ENCODE data around the gene MLYCD. TPM values are rescaled to one million over a fixed set of nuclear protein-coding genes. Genes with fewer than 3 reads are reported as not detected.
A peak's percentile ranks its signal among the peaks of the same experiment; 100 is the strongest.

The MLYCD gene
- total RNA-seq, 1 donor from 2014 or later, result 50.4 TPM

DNA sequence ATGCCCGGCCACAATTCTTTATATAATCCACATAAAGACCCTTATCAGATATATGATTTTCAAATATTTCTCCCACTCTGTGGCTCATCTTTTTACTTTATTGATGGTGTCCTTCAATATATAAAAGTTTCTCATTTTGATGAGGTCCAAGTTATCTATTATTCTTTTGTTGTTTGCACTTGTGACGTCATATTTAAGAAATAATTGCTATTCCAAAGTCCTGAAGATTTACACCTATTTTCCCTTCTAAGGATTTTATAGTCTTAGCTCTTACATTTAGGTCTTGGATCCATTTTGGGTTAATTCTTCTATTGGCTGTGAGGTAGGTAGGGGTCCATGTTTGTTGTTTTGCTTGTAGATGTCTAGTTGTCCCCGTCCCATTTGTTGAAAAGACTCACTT is 3.0 kb upstream of the MLYCD start:
- H3K9me3 ChIP-seq (replicated peaks), result peaks cover 20% of the 10 kb centered on the region
- no peak overlapping the region for H3K27ac ChIP-seq (replicated peaks)
- H3K27me3 ChIP-seq (ENCODE audit: low read depth), result no peaks in the 10 kb centered on the region
- H3K4me1 ChIP-seq, result peaks cover 25% of the 10 kb centered on the region
- no peak overlapping the region for H3K4me3 ChIP-seq
- H3K36me3 ChIP-seq, result no peaks in the 10 kb centered on the region
- DNase-seq, result no peak
- intact Hi-C loops (cut with micrococcal nuclease), result no loop called here
- TF ChIP-seq, protein P1, sequence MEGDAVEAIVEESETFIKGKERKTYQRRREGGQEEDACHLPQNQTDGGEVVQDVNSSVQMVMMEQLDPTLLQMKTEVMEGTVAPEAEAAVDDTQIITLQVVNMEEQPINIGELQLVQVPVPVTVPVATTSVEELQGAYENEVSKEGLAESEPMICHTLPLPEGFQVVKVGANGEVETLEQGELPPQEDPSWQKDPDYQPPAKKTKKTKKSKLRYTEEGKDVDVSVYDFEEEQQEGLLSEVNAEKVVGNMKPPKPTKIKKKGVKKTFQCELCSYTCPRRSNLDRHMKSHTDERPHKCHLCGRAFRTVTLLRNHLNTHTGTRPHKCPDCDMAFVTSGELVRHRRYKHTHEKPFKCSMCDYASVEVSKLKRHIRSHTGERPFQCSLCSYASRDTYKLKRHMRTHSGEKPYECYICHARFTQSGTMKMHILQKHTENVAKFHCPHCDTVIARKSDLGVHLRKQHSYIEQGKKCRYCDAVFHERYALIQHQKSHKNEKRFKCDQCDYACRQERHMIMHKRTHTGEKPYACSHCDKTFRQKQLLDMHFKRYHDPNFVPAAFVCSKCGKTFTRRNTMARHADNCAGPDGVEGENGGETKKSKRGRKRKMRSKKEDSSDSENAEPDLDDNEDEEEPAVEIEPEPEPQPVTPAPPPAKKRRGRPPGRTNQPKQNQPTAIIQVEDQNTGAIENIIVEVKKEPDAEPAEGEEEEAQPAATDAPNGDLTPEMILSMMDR (IDR thresholded peaks at IDR 0.05; ENCODE audit: borderline replicate concordance), result no peak

DNA sequence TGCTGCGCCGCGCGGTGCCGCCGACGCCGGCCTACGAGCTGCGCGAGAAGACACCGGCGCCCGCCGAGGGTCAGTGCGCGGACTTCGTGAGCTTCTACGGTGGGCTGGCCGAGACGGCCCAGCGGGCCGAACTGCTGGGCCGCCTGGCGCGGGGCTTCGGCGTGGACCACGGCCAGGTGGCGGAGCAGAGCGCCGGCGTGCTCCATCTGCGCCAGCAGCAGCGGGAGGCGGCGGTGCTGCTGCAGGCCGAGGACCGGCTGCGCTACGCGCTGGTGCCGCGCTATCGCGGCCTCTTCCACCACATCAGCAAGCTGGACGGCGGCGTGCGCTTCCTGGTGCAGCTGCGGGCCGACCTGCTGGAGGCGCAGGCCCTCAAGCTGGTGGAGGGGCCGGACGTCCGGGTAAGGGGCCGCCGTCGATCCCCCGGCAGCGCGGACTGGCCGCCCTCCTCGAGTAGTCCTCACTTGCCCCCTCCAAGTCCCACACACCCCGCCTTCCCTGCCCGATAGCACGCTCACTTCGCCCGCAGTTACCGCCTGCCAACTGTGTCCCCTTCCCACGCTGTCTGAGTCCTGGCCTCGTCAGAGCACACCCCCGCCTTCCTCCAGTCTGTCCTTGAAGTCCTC is 470 bp downstream of the MLYCD start:
- Histone ChIP-seq H3K9me3 (replicated peaks) (no peaks in the 10 kb centered on the region), H3K4me1 (peaks cover 58% of the 10 kb centered on the region), H3K27ac (replicated peaks) (peak overlapping the region; percentile 99), H3K27me3 (ENCODE audit: low read depth) (no peaks in the 10 kb centered on the region), H3K36me3 (no peaks in the 10 kb centered on the region), H3K4me3 (peak overlapping the region; percentile 90)
- intact Hi-C loops (cut with micrococcal nuclease), result no loop called here
- TF ChIP-seq, protein P1 (IDR thresholded peaks at IDR 0.05; ENCODE audit: borderline replicate concordance), result no peak
- peak; percentile 49 for DNase-seq

DNA sequence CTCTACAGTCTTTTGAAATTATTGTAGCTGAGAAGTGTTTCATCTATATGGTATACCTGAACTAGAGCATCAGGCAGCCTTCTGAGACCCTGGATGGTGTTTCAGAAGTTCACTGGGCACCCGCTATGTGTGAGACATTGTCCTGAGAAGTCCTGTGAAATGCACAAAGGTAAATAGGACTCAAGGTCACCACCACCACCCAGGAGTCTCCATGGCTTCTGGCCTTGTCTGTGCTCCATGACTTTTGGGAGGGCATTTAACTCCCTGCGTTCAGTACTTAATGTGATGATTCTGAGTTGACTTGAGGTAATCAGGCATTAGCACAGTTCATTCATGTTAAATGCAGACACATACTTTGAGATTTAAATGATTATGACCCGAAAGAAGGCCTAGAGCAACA is 1.1 kb downstream of the MLYCD start:
- DNase-seq, result no peak
- H3K36me3 ChIP-seq, result no peaks in the 10 kb centered on the region
- TF ChIP-seq, protein P1 (IDR thresholded peaks at IDR 0.05; ENCODE audit: borderline replicate concordance), result no peak
- H3K4me3 ChIP-seq, result peak overlapping the region; percentile 90
- peaks cover 64% of the 10 kb centered on the region for H3K4me1 ChIP-seq
- H3K27ac ChIP-seq (replicated peaks), result peak overlapping the region; percentile 99
- intact Hi-C loops (cut with micrococcal nuclease), result no loop called here
- no peaks in the 10 kb centered on the region for H3K27me3 ChIP-seq (ENCODE audit: low read depth)
- no peaks in the 10 kb centered on the region for H3K9me3 ChIP-seq (replicated peaks)

DNA sequence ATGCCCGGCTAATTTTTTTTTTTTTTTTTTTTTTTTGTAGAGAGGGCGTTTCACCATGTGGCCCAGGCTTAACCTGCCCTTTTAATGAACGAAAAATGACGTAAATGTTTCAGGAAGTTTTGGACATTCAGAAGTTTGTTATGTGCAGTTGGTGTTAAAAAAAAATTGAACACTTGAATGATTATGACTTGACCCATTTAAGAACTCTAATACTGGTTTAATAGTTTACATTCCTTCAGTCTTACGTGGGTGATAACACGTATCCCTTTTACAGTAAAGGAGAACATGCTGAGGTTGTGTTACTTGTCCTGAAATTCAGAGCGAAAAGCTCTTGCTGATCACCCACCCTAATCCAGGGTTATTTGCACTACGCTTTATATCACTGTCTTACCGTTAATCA is 1.7 kb downstream of the MLYCD start:
- no peaks in the 10 kb centered on the region for H3K9me3 ChIP-seq (replicated peaks)
- no peak for DNase-seq
- peak overlapping the region; percentile 99 for H3K27ac ChIP-seq (replicated peaks)
- H3K36me3 ChIP-seq, result no peaks in the 10 kb centered on the region
- no peaks in the 10 kb centered on the region for H3K27me3 ChIP-seq (ENCODE audit: low read depth)
- H3K4me1 ChIP-seq, result peaks cover 69% of the 10 kb centered on the region
- H3K4me3 ChIP-seq, result peak overlapping the region; percentile 90
- intact Hi-C loops (cut with micrococcal nuclease), result no loop called here
- TF ChIP-seq, protein P1 (IDR thresholded peaks at IDR 0.05; ENCODE audit: borderline replicate concordance), result no peak

DNA sequence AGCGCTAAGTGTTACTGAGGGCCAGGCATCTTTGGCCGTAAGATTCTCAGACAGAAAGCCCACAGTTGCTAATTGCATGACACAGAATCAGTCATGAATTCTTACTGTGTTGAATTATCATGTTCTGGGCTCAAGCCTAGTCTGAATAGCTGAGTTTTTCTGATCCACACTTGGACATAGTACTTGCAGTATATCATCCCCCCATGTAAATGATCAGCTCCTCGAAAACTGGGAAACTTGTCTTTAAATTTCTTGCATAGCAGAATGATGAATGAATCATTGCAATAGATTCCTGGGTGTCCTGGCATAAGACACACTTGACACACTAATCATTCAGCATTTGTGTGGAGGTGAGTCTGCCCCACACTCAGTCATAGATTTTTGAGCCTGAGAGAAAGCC is 2.2 kb downstream of the MLYCD start:
- H3K27ac ChIP-seq (replicated peaks), result peak overlapping the region; percentile 99
- intact Hi-C loops (cut with micrococcal nuclease), result no loop called here

More for the DNA sequence above, 2.2 kb downstream of the MLYCD start:
- Histone ChIP-seq H3K9me3 (replicated peaks) (no peaks in the 10 kb centered on the region), H3K4me1 (peaks cover 75% of the 10 kb centered on the region), H3K27me3 (ENCODE audit: low read depth) (no peaks in the 10 kb centered on the region), H3K4me3 (peak overlapping the region; percentile 90), H3K36me3 (no peaks in the 10 kb centered on the region)
- TF ChIP-seq, protein P1 (IDR thresholded peaks at IDR 0.05; ENCODE audit: borderline replicate concordance), result no peak
- no peak for DNase-seq
